ENCODE measurements around the gene TTC1. TPM values are rescaled to one million over a fixed set of nuclear protein-coding genes. Genes with fewer than 3 reads are reported as not detected.
"Not testable (repeated sequence)": the region's sequence is repeated elsewhere in the genome, so short reads cannot be mapped to it uniquely, and the experiment has no call there.

The TTC1 gene
- total RNA-seq, 6 experiments from 2014 or later: 63.9 to 76.0 (median 70.6) TPM

GRCh38 chr5:159995907-159996306 lies 13.0 kb upstream of the TTC1 start:
- DNase-seq: no peak
- no peaks in the 10 kb centered on the region for H3K4me1 Mint-ChIP-seq (ENCODE audit: low read depth)

GRCh38 chr5:160001457-160001856 lies 7.5 kb upstream of the TTC1 start:
- Mint-ChIP-seq H3K4me3 (no peak overlapping the region), H3K9me3 (no peaks in the 10 kb centered on the region), H3K4me1 (ENCODE audit: low read depth) (no peaks in the 10 kb centered on the region), H3K27ac (no peak overlapping the region), H3K36me3 (ENCODE audit: low read depth) (no peaks in the 10 kb centered on the region), H3K27me3 (ENCODE audit: insufficient read depth) (peaks cover 21% of the 10 kb centered on the region)
- no peak for TF ChIP-seq CTCF (IDR thresholded peaks at IDR 0.05)
- DNase-seq: no peak

More at GRCh38 chr5:159995907-159996306, 13.0 kb upstream of the TTC1 start:
- no peak overlapping the region for H3K27ac Mint-ChIP-seq
- H3K36me3 Mint-ChIP-seq (ENCODE audit: low read depth): no peaks in the 10 kb centered on the region; the same call in 1 of the 2 replicates
- TF ChIP-seq CTCF (IDR thresholded peaks at IDR 0.05): no peak
- peaks cover 35% of the 10 kb centered on the region for H3K27me3 Mint-ChIP-seq (ENCODE audit: insufficient read depth)
- H3K9me3 Mint-ChIP-seq: peaks cover 5% of the 10 kb centered on the region
- H3K4me3 Mint-ChIP-seq: no peak overlapping the region

- H3K4me1 Mint-ChIP-seq (ENCODE audit: low read depth): peaks cover 25% of the 10 kb centered on the region
- no peak for DNase-seq
- H3K27me3 Mint-ChIP-seq (ENCODE audit: insufficient read depth): peaks cover 2% of the 10 kb centered on the region
- H3K36me3 Mint-ChIP-seq (ENCODE audit: low read depth): peaks cover 14% of the 10 kb centered on the region; the same call in 1 of the 2 replicates
- no peaks in the 10 kb centered on the region for H3K9me3 Mint-ChIP-seq
- no peak overlapping the region for H3K27ac Mint-ChIP-seq
- TF ChIP-seq CTCF (IDR thresholded peaks at IDR 0.05): no peak
- no peak overlapping the region for H3K4me3 Mint-ChIP-seq
Observed at GRCh38 chr5:160007514-160007913, 1.4 kb upstream of the TTC1 start.

- peaks cover 25% of the 10 kb centered on the region for H3K4me1 Mint-ChIP-seq (ENCODE audit: low read depth)
- peak overlapping the region; percentile 98; the same call in 1 of the 2 replicates for H3K4me3 Mint-ChIP-seq
Observed at GRCh38 chr5:160008529-160008876, 436 bp upstream of the TTC1 start.

GRCh38 chr5:160009591-160009989 lies 651 bp downstream of the TTC1 start:
- TF ChIP-seq CTCF (IDR thresholded peaks at IDR 0.05): no peak
- DNase-seq: no peak
- Mint-ChIP-seq H3K4me3 (peak overlapping the region; percentile 98), H3K27me3 (ENCODE audit: insufficient read depth) (peaks cover 2% of the 10 kb centered on the region), H3K36me3 (ENCODE audit: low read depth) (peaks cover 14% of the 10 kb centered on the region; the same call in 1 of the 2 replicates), H3K27ac (peak overlapping the region; percentile 96), H3K4me1 (ENCODE audit: low read depth) (peaks cover 25% of the 10 kb centered on the region), H3K9me3 (no peaks in the 10 kb centered on the region)

More at GRCh38 chr5:160008529-160008876, 436 bp upstream of the TTC1 start:
- H3K9me3 Mint-ChIP-seq; H3K27me3 Mint-ChIP-seq (ENCODE audit: insufficient read depth); DNase-seq: not testable (repeated sequence)
- H3K27ac Mint-ChIP-seq: peak overlapping the region; percentile 96; the same call in 1 of the 2 replicates
- peaks cover 14% of the 10 kb centered on the region; the same call in 1 of the 2 replicates for H3K36me3 Mint-ChIP-seq (ENCODE audit: low read depth)

- no peaks in the 10 kb centered on the region for H3K9me3 Mint-ChIP-seq
- TF ChIP-seq CTCF (IDR thresholded peaks at IDR 0.05): no peak
- peaks cover 14% of the 10 kb centered on the region for H3K36me3 Mint-ChIP-seq (ENCODE audit: low read depth)
- peaks cover 25% of the 10 kb centered on the region for H3K4me1 Mint-ChIP-seq (ENCODE audit: low read depth)
- H3K4me3 Mint-ChIP-seq: peak overlapping the region; percentile 98; the same call in 1 of the 2 replicates
- no peak overlapping the region for H3K27ac Mint-ChIP-seq
- DNase-seq: no peak
- no peaks in the 10 kb centered on the region for H3K27me3 Mint-ChIP-seq (ENCODE audit: insufficient read depth)
Observed at GRCh38 chr5:160011471-160011870, 2.5 kb downstream of the TTC1 start.

- peaks cover 14% of the 10 kb centered on the region for H3K36me3 Mint-ChIP-seq (ENCODE audit: low read depth)
- not testable (repeated sequence) for H3K27ac Mint-ChIP-seq; H3K9me3 Mint-ChIP-seq; DNase-seq; H3K27me3 Mint-ChIP-seq (ENCODE audit: insufficient read depth); H3K4me3 Mint-ChIP-seq
- peaks cover 25% of the 10 kb centered on the region for H3K4me1 Mint-ChIP-seq (ENCODE audit: low read depth)
Observed at GRCh38 chr5:160014197-160014596, 5.3 kb downstream of the TTC1 start.
